ENCODE data around the gene GLRA3.

DNA sequence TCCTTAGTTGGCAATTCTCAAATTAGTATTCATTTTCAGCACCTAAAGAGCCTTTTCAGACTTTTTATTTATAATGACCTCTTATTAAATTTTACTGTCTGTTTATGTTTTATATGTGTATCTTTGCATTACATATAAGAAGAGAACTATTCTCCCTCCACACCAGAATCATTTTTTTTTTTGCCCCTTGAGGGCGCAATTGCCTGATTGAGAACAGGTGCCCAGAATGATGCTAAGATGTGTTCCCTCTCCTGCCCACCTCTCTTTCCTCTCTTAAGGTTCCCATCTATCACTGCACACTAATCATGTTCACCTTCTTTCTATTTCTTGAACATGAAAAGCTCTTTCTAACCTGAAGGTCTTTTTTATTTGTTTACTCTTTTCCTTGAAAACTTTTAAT lies 44.9 kb upstream of the GLRA3 start:
- TF ChIP-seq, protein P1, sequence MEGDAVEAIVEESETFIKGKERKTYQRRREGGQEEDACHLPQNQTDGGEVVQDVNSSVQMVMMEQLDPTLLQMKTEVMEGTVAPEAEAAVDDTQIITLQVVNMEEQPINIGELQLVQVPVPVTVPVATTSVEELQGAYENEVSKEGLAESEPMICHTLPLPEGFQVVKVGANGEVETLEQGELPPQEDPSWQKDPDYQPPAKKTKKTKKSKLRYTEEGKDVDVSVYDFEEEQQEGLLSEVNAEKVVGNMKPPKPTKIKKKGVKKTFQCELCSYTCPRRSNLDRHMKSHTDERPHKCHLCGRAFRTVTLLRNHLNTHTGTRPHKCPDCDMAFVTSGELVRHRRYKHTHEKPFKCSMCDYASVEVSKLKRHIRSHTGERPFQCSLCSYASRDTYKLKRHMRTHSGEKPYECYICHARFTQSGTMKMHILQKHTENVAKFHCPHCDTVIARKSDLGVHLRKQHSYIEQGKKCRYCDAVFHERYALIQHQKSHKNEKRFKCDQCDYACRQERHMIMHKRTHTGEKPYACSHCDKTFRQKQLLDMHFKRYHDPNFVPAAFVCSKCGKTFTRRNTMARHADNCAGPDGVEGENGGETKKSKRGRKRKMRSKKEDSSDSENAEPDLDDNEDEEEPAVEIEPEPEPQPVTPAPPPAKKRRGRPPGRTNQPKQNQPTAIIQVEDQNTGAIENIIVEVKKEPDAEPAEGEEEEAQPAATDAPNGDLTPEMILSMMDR (IDR thresholded peaks at IDR 0.05) = peak in 2 of 12 donors; percentile 9 to 27
- TF ChIP-seq POLR2A (IDR thresholded peaks at IDR 0.05) = no peak
